SU-DHL-6 (cell line): ENCODE data around the gene ZNF554.

ENCODE experiments used
- EZH2phosphoT487 ChIP-seq: fragments of 200-600 bp; sonication (generic), shearing (Covaris generic); conservative IDR thresholded peaks from 2 replicates; pipeline ENCODE4 v1.6.1; 2018; ENCODE audit warnings: mild to moderate bottlenecking, antibody characterized with exemption, low read length, moderate library complexity, mixed read lengths
- TF ChIP-seq, protein P1 (sequence below): fragments of 200-600 bp; sonication (generic); IDR thresholded peaks from one replicate; pipeline ENCODE4 v1.5.1; 2017; ENCODE audit warnings: antibody characterized with exemption, mild to moderate bottlenecking, low read length, moderate library complexity; ENCODE audit not compliant: insufficient read depth, poor library complexity, severe bottlenecking

DNA sequence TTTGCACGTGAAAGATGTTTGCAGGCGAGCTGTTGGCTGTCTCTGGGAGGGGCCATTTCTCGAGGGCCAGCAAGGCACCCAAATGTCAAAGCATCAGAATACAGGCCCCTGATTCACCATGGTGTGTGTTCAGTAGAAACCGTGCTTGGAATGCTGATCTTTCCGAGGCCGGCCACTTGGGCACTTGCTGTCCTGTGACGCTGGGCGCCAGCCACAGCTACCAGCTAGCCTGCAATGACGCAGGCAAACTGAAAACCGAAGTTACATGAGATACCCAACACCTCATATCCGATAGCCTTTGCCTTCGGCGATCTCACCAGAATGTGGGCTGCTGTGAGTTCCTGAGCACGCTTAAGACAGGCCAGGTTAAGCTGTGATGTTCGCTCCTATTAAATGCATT is 22.4 kb upstream of the ZNF554 start:
- TF ChIP-seq, protein P1, sequence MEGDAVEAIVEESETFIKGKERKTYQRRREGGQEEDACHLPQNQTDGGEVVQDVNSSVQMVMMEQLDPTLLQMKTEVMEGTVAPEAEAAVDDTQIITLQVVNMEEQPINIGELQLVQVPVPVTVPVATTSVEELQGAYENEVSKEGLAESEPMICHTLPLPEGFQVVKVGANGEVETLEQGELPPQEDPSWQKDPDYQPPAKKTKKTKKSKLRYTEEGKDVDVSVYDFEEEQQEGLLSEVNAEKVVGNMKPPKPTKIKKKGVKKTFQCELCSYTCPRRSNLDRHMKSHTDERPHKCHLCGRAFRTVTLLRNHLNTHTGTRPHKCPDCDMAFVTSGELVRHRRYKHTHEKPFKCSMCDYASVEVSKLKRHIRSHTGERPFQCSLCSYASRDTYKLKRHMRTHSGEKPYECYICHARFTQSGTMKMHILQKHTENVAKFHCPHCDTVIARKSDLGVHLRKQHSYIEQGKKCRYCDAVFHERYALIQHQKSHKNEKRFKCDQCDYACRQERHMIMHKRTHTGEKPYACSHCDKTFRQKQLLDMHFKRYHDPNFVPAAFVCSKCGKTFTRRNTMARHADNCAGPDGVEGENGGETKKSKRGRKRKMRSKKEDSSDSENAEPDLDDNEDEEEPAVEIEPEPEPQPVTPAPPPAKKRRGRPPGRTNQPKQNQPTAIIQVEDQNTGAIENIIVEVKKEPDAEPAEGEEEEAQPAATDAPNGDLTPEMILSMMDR: no peak
- TF ChIP-seq EZH2phosphoT487: no peak
